SK-MEL-5 (cell line): ENCODE data around the gene POM121C. TPM values are rescaled to one million over a fixed set of nuclear protein-coding genes. Genes with fewer than 3 reads are reported as not detected.
"Not testable (repeated sequence)": the region's sequence is repeated elsewhere in the genome, so short reads cannot be mapped to it uniquely, and the experiment has no call there.

Experiments used
- DNase-seq: peaks from one replicate; pipeline ENCODE4 v3.0.0-alpha.2; 2016; ENCODE audit warnings: low read depth, low spot score
- in situ Hi-C: cut with HindIII; loops from 2 replicates; pipeline ENCODE4 v1.10.0; 2016; ENCODE audit warnings: low sequenced_read_pairs, high pct_unique_total_duplicates, low pct_unique_long_range_greater_than_20kb
- total RNA-seq: library from RNA; depleted of rRNA; stranded (reverse); fragments of >200 nt; shearing (Covaris generic); gene quantifications from 2 replicates; pipeline ENCODE4 v1.2.3, GENCODE V29; 2014

Gene POM121C
- total RNA-seq, 1 experiment from 2014 or later = 13.7 TPM

DNA sequence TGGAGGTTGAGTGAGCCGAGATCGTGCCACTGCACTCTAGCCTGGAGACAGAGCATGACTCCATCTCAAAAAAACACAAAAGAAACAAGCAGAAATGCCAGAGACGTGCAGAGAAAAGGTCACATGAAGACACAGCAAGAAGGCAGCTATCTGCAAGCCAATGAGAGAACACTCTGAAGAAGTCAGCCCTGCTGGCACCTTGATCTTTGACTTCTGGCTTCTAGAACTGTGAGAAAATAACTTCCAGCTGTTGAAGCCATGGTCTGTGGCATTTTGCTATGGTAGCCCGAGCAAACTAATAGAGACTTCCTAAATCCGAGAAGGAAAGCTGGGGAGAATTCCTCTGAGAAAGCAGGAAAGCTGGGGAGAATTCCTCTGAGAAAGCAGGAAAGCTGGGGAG, 36.2 kb downstream of the POM121C start:
- DNase-seq, in situ Hi-C loops: not testable (repeated sequence)

DNA sequence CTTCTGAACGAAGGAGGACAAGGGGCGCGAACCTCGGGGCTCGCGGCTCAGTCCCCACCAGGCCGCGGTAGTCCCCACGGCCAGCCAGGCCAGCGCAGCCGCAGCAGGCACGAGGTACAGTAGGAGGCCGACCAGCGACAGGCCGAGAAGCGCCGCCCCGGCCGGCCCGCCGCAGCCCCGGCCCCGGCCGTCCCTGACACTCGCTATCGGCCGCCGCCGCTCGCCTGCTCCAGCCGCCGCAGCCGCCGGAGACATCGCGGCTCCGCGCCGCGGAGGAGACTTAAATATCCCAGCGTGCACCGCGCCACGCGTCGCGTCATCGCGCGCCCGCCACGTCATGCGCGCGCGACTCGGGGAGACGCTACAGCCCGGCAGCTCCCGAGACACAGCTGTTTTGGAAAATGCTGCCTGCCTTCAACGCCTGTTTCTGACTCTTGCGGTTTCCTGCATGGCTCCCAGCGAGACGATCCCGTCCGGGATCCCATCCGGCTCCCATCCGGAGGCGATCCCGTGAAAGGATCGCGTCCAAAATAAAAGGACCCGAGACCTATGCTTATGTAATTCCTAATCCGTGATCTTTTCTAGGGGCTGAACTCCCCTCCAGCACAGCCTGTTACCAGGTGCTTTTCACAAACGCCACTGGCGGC, 43.5 kb downstream of the POM121C start:
- peak; percentile 44 for DNase-seq
- in situ Hi-C loops = not testable (repeated sequence)

DNA sequence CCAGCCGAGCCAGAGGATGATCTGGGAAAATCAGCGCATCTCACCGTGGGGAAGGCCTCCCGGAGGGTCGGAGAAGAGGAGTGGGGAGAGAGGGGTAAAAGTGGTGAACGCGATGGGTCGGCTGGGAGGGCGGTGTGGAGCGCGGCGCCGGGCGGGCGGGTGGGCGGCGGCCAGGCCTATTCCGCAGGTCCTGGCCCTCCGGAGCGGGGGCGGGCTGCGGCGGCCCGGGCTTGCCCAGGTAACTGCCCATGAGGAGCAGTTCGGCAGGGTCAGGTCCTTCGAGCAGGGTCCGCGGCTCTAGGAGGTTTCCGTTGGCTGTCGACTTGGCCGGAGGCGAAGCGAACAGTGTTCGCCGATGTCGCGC, 44.0 kb downstream of the POM121C start:
- in situ Hi-C loops, DNase-seq: not testable (repeated sequence)

- in situ Hi-C loops, DNase-seq: not testable (repeated sequence)
Observed at GRCh38 chr7:75439000-75439399, 47.1 kb downstream of the POM121C start.

GRCh38 chr7:75423481-75423880, 62.6 kb downstream of the POM121C start:
- in situ Hi-C loops, DNase-seq: not testable (repeated sequence)

- DNase-seq, in situ Hi-C loops: not testable (repeated sequence)
Observed at GRCh38 chr7:75421798-75422710, 64.0 kb downstream of the POM121C start.

DNA sequence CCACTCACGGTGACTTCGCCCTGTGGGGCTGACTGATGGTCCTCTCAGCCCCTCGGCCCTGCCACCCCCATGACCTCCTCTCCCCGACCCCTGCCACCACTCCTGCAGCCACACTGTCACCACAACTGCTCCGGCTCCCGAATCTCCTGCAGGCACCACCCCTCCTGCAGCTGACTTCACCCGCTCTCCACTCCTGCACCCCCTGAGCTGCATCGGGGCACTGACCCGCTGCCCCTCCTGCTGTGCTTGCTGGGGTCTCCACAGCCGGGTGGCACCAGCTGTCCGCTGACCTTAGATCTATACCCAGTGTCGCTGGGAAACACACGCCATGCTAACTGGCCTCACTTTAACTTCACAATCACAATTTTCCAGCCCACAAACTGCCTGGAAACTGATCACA, 65.9 kb downstream of the POM121C start:
- in situ Hi-C loops, DNase-seq: not testable (repeated sequence)

GRCh38 chr7:75419693-75420092, 66.4 kb downstream of the POM121C start:
- DNase-seq, in situ Hi-C loops: not testable (repeated sequence)

DNA sequence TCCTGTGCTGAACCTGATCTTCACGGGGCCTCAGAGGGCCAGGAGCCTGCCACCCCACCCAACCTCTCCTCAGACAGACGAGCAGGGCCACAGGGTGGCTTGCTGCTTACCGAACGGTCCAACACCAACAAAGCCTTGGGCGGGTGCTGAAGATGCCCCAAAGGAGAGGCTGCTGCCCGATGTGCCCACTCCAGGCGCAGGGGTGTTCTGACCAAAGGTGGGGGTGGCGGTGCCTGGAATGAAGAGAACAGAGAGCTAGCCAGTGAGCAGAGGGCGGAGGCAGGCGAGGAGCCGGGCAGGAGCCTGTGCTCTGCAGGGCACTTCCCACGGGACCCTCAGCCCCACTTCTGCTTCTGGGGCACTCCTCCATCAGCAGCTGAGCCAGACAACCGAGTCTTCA, 66.9 kb downstream of the POM121C start:
- in situ Hi-C loops, DNase-seq: not testable (repeated sequence)

GRCh38 chr7:75418292-75418858, 67.7 kb downstream of the POM121C start:
- not testable (repeated sequence) for DNase-seq

GRCh38 chr7:75416787-75417186, 69.3 kb downstream of the POM121C start:
- DNase-seq, in situ Hi-C loops: not testable (repeated sequence)

More at GRCh38 chr7:75418292-75418858, 67.7 kb downstream of the POM121C start:
- in situ Hi-C loops = not testable (repeated sequence)

DNA sequence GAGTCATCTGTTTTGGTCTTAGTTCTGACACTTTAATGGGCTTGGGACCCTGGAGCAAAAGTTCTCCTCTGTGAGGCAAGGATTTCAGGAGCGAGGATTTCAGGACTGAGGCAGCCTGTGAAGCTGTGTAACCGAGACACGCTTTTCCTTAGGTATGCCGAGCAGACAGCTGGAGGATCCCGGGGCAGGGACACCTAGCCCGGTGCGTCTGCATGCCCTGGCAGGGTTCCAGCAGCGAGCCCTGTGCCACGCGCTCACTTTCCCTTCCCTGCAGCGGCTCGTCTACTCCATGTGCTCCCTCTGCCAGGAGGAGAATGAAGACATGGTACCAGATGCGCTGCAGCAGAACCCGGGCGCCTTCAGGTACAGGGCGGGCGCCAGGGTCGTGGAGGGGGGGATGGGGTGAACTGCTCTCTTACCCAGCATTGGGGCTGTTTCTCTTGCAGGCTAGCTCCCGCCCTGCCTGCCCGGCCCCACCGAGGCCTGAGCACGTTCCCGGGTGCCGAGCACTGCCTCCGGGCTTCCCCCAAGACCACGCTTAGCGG, 70.2 kb downstream of the POM121C start:
- DNase-seq, in situ Hi-C loops: not testable (repeated sequence)

- DNase-seq, in situ Hi-C loops: not testable (repeated sequence)
Observed at GRCh38 chr7:75415428-75415817, 70.7 kb downstream of the POM121C start.

DNA sequence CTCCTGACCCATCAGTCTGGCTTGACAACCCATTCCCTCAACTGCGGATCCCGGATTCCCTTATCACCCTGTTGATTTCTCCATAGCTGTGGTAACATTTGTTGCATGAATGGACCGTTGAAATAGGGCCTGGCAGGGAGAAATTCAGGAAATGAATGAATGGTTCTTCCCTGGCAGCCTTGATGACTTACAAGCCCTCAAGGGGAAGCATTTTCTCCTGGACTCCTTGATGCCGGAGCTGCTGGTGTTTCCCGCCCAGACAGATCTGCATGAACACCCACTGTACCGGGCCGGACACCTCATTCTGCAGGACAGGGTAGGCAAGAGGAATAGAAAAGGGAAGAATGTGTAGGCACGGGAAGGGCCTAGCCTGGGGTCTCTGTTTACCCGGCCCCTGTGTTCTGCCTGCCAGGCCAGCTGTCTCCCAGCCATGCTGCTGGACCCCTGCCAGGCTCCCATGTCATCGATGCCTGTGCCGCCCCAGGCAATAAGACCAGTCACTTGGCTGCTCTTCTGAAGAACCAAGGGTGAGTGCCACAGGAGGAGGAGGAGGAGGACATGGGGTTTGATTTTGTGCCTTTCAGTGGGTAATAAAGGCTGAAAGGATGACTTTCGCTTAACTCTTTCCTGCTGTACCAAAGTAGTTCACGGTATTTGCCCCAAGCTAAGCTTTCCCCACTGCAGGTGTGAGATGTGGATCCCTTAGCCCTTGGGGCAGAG, 71.2 kb downstream of the POM121C start:
- in situ Hi-C loops = not testable (repeated sequence)
- DNase-seq = peak; percentile 34

DNA sequence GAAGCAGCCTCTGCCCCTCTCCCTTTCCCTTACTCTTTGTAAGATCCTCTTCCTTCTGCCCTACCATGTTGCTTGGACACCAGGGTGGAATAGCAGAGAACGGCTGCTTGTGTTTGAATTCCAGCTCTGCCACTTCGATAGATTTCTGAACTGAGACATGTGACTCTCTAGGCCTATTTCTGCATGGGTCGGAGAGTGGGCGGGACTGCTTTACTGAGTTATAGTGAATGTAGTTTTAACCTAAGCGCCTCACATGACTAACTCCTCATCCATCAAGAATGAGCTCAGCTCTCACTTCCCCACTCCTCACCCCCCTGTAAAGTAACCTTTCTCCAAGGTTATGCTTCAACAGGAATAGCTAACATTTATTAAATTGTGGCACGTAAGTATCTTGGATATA, 71.9 kb downstream of the POM121C start:
- in situ Hi-C loops, DNase-seq: not testable (repeated sequence)

DNA sequence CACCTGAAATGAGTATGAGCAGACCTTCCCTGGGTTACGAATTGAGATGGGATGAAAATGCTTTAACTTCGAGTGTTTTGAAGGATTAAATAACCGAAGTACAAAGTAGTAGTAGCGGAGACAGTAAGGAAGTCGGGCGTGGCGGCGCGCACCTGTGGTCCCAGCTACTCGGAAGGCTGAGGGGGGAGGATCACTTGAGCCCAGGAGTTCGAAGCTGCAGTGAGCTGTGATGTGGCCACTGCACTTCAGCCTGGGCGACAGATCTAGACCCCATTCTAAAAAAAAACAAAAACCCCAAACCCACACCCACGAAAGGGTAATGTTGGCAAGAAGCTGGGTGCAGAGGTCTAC, 75.3 kb downstream of the POM121C start:
- in situ Hi-C loops, DNase-seq: not testable (repeated sequence)
